Measurements from ENCODE around the gene HTT-AS. TPM values are rescaled to one million over a fixed set of nuclear protein-coding genes. Genes with fewer than 3 reads are reported as not detected.

HTT-AS gene
- total RNA-seq, 2 donors from 2014 or later = not detected

DNA sequence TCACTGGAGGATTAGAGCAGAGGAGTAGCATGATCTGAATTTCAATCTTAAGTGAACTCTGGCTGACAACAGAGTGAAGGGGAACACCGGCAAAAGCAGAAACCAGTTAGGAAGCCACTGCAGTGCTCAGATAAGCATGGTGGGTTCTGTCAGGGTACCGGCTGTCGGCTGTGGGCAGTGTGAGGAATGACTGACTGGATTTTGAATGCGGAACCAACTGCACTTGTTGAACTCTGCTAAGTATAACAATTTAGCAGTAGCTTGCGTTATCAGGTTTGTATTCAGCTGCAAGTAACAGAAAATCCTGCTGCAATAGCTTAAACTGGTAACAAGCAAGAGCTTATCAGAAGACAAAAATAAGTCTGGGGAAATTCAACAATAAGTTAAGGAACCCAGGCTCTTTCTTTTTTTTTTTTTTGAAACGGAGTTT, 5.4 kb upstream of the HTT-AS start:
- ATAC-seq (replicated peaks in 1 of 2) = no peak

DNA sequence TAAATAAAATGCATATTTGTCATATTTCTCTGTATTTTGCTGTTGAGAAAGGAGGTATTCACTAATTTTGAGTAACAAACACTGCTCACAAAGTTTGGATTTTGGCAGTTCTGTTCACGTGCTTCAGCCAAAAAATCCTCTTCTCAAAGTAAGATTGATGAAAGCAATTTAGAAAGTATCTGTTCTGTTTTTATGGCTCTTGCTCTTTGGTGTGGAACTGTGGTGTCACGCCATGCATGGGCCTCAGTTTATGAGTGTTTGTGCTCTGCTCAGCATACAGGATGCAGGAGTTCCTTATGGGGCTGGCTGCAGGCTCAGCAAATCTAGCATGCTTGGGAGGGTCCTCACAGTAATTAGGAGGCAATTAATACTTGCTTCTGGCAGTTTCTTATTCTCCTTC, 3.5 kb upstream of the HTT-AS start:
- no peak for ATAC-seq (replicated peaks in 1 of 2)
- H3K27me3 Mint-ChIP-seq (ENCODE audit: low read depth) = no peaks in the 10 kb centered on the region
- peaks cover 68% of the 10 kb centered on the region for H3K4me1 Mint-ChIP-seq (ENCODE audit: low read depth)
- peak; percentile 34 to 54 for DNase-seq
- no peaks in the 10 kb centered on the region for H3K9me3 Mint-ChIP-seq
- H3K36me3 Mint-ChIP-seq (ENCODE audit: insufficient read depth in 2 of 2) = peaks cover 1 to 9% of the 10 kb centered on the region in 2 donors
- H3K4me3 Mint-ChIP-seq = peak overlapping the region; percentile 65 to 81
- peak overlapping the region; percentile 84 for H3K27ac Mint-ChIP-seq

More for the DNA sequence above, 5.4 kb upstream of the HTT-AS start:
- Mint-ChIP-seq H3K27ac (no peak overlapping the region), H3K9me3 (peaks cover 2% of the 10 kb centered on the region in 2 donors), H3K4me1 (ENCODE audit: low read depth) (peaks cover 85% of the 10 kb centered on the region), H3K36me3 (ENCODE audit: insufficient read depth in 2 of 2) (peaks cover 4 to 15% of the 10 kb centered on the region in 2 donors), H3K27me3 (ENCODE audit: low read depth) (no peaks in the 10 kb centered on the region), H3K4me3 (peak overlapping the region; percentile 12 to 21)
- no peak for DNase-seq

DNA sequence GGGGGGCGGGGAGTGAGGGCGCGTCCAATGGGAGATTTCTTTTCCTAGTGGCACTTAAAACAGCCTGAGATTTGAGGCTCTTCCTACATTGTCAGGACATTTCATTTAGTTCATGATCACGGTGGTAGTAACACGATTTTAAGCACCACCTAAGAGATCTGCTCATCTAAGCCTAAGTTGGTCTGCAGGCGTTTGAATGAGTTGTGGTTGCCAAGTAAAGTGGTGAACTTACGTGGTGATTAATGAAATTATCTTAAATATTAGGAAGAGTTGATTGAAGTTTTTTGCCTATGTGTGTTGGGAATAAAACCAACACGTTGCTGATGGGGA, 1.3 kb upstream of the HTT-AS start:
- Mint-ChIP-seq H3K36me3 (ENCODE audit: insufficient read depth in 2 of 2) (peaks cover 1 to 9% of the 10 kb centered on the region in 2 donors), H3K9me3 (no peaks in the 10 kb centered on the region), H3K27me3 (ENCODE audit: low read depth) (no peaks in the 10 kb centered on the region), H3K4me1 (ENCODE audit: low read depth) (peaks cover 51% of the 10 kb centered on the region), H3K4me3 (peak overlapping the region; percentile 97), H3K27ac (peak overlapping the region; percentile 92)
- DNase-seq = no peak
- ATAC-seq (replicated peaks in 1 of 2) = no peak

DNA sequence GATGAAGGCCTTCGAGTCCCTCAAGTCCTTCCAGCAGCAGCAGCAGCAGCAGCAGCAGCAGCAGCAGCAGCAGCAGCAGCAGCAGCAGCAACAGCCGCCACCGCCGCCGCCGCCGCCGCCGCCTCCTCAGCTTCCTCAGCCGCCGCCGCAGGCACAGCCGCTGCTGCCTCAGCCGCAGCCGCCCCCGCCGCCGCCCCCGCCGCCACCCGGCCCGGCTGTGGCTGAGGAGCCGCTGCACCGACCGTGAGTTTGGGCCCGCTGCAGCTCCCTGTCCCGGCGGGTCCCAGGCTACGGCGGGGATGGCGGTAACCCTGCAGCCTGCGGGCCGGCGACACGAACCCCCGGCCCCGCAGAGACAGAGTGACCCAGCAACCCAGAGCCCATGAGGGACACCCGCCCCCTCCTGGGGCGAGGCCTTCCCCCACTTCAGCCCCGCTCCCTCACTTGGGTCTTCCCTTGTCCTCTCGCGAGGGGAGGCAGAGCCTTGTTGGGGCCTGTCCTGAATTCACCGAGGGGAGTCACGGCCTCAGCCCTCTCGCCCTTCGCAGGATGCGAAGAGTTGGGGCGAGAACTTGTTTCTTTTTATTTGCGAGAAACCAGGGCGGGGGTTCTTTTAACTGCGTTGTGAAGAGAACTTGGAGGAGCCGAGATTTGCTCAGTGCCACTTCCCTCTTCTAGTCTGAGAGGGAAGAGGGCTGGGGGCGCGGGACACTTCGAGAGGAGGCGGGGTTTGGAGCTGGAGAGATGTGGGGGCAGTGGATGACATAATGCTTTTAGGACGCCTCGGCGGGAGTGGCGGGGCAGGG, 711 bp upstream of the HTT-AS start:
- DNase-seq (peak; percentile 64 to 65), ATAC-seq (replicated peaks in 1 of 2) (peak; percentile 8 to 17)
- peaks cover 46% of the 10 kb centered on the region for H3K4me1 Mint-ChIP-seq (ENCODE audit: low read depth)
- peak overlapping the region; percentile 97 for H3K4me3 Mint-ChIP-seq
- H3K27ac Mint-ChIP-seq = peak overlapping the region; percentile 92
- H3K27me3 Mint-ChIP-seq (ENCODE audit: low read depth) = no peaks in the 10 kb centered on the region
- H3K36me3 Mint-ChIP-seq (ENCODE audit: insufficient read depth in 2 of 2) = peaks cover 1 to 6% of the 10 kb centered on the region in 2 donors
- H3K9me3 Mint-ChIP-seq = no peaks in the 10 kb centered on the region

DNA sequence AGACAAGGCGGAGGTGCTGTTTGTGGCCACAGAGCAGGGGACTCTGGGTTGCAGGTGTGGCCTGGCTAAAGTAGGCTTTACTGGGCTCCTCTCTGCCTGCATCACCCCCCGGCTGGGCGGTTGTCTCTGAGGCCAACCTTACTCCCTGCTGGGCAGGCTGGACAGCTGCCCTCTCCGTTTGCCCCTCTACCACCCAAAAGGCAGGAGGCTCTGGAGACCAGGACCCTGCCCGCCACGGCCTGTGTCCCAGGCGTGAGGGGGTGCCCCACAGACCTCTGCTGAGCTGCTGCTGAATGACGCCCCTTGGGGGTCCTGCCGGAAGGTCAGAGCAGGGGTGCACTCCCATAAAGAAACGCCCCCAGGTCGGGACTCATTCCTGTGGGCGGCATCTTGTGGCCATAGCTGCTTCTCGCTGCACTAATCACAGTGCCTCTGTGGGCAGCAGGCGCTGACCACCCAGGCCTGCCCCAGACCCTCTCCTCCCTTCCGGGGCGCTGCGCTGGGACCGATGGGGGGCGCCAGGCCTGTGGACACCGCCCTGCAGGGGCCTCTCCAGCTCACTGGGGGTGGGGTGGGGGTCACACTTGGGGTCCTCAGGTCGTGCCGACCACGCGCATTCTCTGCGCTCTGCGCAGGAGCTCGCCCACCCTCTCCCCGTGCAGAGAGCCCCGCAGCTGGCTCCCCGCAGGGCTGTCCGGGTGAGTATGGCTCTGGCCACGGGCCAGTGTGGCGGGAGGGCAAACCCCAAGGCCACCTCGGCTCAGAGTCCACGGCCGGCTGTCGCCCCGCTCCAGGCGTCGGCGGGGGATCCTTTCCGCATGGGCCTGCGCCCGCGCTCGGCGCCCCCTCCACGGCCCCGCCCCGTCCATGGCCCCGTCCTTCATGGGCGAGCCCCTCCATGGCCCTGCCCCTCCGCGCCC, 920 bp downstream of the HTT-AS start:
- ATAC-seq (replicated peaks in 1 of 2) (peak; percentile 58 to 67), DNase-seq (peak; percentile 5 to 27)
- Mint-ChIP-seq H3K27me3 (ENCODE audit: low read depth) (no peaks in the 10 kb centered on the region), H3K4me3 (peak overlapping the region; percentile 56 to 63), H3K4me1 (ENCODE audit: low read depth) (peaks cover 32% of the 10 kb centered on the region), H3K27ac (no peak overlapping the region), H3K9me3 (no peaks in the 10 kb centered on the region), H3K36me3 (ENCODE audit: insufficient read depth in 2 of 2) (peaks cover 1 to 5% of the 10 kb centered on the region in 2 donors)

DNA sequence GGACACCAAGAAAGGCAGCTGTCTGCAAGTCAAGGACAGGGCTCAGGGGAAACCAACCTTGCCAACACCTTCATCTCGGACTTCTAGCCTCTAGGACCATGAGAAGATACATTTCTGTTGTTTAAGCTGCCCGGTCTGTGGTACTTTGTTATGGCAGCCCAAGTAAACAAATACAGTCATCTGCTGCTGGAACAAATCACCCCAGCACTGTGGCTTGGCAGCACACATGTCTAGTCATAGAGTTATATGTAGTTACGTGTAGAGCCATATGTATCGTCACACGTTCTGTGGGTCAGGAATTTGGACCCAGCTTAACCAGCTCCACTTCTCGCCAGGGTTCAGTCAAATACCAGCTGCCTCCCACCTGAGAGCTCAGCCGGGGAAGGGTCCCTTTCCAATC, 2.5 kb downstream of the HTT-AS start:
- Mint-ChIP-seq H3K27ac (no peak overlapping the region), H3K4me1 (ENCODE audit: low read depth) (peaks cover 16% of the 10 kb centered on the region), H3K27me3 (ENCODE audit: low read depth) (no peaks in the 10 kb centered on the region), H3K9me3 (no peaks in the 10 kb centered on the region), H3K36me3 (ENCODE audit: insufficient read depth in 2 of 2) (peaks cover 0 to 2% of the 10 kb centered on the region in 2 donors), H3K4me3 (peak overlapping the region in 1 of 2 donors; percentile 51)
- ATAC-seq (replicated peaks in 1 of 2) (no peak), DNase-seq (no peak)

DNA sequence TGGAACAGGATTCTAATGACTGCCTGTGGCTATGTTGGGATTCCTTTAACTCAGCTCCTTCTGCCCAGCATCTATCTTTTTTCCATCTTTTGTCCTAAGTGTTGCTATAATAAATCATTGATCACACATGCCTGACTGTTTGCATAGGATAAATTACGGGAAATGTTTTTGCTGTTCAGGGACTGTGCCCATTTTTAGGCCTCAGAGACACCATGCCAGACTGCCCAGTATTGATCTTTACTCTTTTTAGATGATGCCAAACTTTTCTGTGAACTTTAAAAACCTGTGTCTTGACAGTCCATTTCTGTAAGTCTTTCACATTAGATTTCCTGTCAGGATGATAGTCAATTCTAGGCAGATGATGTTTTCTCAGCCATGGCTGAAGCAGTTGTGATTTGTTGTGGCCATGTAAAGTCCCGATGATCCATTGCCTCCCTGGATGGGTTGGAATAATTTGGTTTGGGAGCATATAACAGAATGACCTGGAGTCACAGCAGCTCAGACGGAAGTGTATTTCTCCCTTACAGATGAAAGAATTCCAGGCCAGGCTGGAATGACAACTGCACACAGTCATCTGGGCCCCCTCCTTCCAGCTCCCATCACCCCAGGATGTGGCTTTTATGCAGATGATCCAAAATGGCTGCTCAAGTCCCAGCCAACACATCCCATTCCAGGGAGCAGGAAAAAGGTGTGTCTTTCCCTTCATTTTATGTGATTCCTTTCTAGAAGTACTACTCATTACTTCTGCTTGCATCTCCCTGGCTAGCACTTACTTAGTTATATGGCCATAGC, 3.4 kb downstream of the HTT-AS start:
- DNase-seq = no peak
- Mint-ChIP-seq H3K27me3 (ENCODE audit: low read depth) (no peaks in the 10 kb centered on the region), H3K4me1 (ENCODE audit: low read depth) (peaks cover 7% of the 10 kb centered on the region), H3K4me3 (no peak overlapping the region), H3K9me3 (no peaks in the 10 kb centered on the region), H3K36me3 (ENCODE audit: insufficient read depth in 2 of 2) (peaks cover 0 to 5% of the 10 kb centered on the region in 2 donors), H3K27ac (no peak overlapping the region)
- no peak for ATAC-seq (replicated peaks in 1 of 2)

DNA sequence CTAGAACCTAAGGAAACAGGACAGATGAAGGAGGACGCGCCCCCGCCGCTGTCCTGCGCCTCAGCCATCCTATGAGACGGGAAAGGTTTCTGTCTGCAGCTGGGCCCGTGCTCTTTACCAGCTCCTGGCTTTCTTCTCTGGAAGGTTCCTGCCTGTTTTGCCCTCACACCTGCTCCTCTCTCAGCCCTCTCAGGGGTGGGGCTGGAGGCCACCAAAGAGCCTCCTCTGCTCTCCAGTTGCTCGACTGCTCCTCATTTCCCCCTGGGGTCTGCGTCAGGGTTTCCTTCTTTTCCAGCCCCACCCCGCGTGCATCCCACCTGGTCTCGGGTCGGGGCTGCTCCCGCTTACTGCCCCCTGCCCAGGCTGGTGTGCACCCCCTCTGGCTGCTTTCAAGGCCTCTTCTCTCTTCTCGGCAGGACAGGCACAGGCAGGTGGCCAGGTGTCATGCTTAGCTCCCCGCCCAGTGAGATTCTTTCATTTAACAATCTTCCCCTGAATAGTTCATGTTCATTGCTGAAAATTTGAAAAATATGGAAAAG, 4.6 kb downstream of the HTT-AS start:
- DNase-seq (no peak), ATAC-seq (replicated peaks in 1 of 2) (no peak)
- Mint-ChIP-seq H3K27me3 (ENCODE audit: low read depth) (no peaks in the 10 kb centered on the region), H3K4me1 (ENCODE audit: low read depth) (no peaks in the 10 kb centered on the region), H3K9me3 (no peaks in the 10 kb centered on the region), H3K27ac (no peak overlapping the region), H3K36me3 (ENCODE audit: insufficient read depth in 2 of 2) (peaks cover 0 to 4% of the 10 kb centered on the region in 2 donors), H3K4me3 (no peak overlapping the region)

DNA sequence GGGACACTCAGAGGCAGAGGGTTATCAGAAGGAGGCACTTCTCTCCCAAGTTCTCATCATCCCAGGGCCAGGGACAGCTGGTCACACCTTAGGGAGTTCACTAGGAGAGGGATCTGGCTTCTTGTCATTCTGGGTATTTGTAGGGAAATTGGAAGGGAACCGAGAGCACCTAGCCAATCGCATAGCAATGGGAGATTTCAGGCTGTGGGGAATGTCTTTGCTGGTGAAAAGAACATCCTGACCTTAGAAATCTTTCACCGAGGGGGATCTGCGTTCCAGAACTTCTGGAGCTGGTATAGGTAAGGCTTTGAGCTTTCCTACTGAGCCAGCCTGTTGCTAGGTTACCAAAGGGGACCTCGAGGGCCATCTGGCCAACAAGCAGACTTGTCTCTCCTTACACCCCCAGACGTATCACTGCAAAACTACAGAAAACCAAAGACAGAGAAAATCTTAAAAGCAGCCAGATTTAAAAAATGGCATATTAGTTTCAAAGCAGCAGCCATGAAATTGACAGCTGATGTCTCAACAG, 6.8 kb downstream of the HTT-AS start:
- no peak for ATAC-seq (replicated peaks in 1 of 2)
- Mint-ChIP-seq H3K9me3 (no peaks in the 10 kb centered on the region), H3K4me3 (no peak overlapping the region), H3K27me3 (ENCODE audit: low read depth) (no peaks in the 10 kb centered on the region), H3K4me1 (ENCODE audit: low read depth) (no peaks in the 10 kb centered on the region), H3K27ac (no peak overlapping the region), H3K36me3 (ENCODE audit: insufficient read depth in 2 of 2) (peaks cover 0 to 4% of the 10 kb centered on the region in 2 donors)
- DNase-seq = no peak

DNA sequence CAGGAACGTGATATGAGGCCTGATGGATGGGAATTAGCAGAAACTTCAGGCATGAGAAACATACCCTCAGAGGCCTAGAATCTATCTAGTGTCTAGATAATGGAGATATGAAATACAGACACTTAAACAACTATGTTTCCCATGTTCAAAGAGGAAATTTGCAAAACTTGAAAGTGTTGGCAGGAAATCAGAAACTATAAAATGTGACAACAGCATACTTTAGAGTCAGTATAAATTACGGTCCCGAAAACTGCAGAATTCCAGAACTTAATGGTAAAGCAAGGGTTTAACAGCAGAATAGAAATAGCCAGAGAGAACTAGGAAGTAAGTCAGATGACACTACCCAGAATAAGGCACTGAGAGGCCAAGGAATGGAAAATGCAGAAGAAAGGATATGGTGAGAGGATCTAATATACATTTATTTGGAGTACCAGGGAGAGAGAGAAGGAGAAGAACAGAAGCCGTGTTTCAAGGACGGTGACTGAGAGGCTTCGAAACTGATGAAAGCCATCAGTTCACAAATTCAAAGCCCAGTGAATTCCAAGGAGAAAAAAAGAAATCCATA, 7.4 kb downstream of the HTT-AS start:
- no peaks in the 10 kb centered on the region for H3K27me3 Mint-ChIP-seq (ENCODE audit: low read depth)

DNA sequence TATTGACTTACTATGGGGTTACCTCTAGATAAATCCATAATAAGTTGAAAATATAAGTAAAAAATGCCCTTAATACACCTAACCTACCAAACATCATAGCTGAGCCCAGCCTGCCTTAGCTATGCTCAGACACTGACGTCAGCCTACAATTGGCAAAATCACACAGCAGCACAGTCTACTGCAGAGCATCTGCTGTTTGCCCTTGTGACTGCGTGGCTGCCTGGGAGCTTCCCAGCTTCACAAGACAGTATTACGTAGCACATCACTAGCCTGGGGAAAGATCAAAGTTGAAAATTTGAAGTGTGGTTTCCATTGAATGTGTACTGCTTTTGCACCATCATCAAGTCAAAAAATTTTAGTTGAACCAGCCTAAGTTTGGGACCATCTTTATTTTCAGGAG, 8.8 kb downstream of the HTT-AS start:
- no peak for ATAC-seq (replicated peaks in 1 of 2)
- DNase-seq = no peak
- H3K27ac Mint-ChIP-seq = no peak overlapping the region
- peaks cover 0 to 4% of the 10 kb centered on the region in 2 donors for H3K36me3 Mint-ChIP-seq (ENCODE audit: insufficient read depth in 2 of 2)
- no peaks in the 10 kb centered on the region for H3K27me3 Mint-ChIP-seq (ENCODE audit: low read depth)
- no peaks in the 10 kb centered on the region for H3K9me3 Mint-ChIP-seq
- H3K4me3 Mint-ChIP-seq = no peak overlapping the region
- H3K4me1 Mint-ChIP-seq (ENCODE audit: low read depth) = no peaks in the 10 kb centered on the region

More for the DNA sequence above, 7.4 kb downstream of the HTT-AS start:
- H3K27ac Mint-ChIP-seq = no peak overlapping the region
- DNase-seq (no peak), ATAC-seq (replicated peaks in 1 of 2) (no peak)
- no peaks in the 10 kb centered on the region for H3K9me3 Mint-ChIP-seq
- H3K36me3 Mint-ChIP-seq (ENCODE audit: insufficient read depth in 2 of 2) = peaks cover 0 to 4% of the 10 kb centered on the region in 2 donors
- H3K4me3 Mint-ChIP-seq = no peak overlapping the region
- no peaks in the 10 kb centered on the region for H3K4me1 Mint-ChIP-seq (ENCODE audit: low read depth)

DNA sequence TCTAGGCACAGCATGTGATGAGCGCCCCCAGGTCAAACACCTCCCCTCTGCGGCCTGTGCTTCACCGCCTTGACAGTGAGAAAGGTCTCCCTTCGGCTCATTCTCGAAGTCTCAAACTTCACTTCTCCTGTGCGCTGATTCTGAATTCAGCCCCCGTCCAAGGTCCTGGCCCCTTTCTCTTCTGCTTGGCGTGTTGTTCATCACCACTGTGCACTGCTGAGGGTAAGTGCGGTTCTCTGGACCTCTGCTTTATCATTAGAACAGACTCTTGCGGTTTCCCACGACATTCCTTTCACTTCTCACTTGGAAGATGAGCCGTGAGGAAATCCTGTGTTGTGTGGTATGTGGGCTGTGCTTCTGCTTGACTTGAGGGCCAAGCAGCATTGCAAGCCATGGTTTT, 11.9 kb downstream of the HTT-AS start:
- Mint-ChIP-seq H3K27me3 (ENCODE audit: low read depth) (peaks cover 5% of the 10 kb centered on the region), H3K36me3 (ENCODE audit: insufficient read depth in 2 of 2) (peaks cover 0 to 4% of the 10 kb centered on the region in 2 donors), H3K4me3 (no peak overlapping the region), H3K4me1 (ENCODE audit: low read depth) (no peaks in the 10 kb centered on the region), H3K27ac (no peak overlapping the region), H3K9me3 (no peaks in the 10 kb centered on the region)
- no peak for DNase-seq
- no peak for ATAC-seq (replicated peaks in 1 of 2)

Measured in activated T-cell treated with anti-CD3 and anti-CD28 coated beads, Interleukin-2, amount 50 U/mL, for 72 hours (primary cell).